A549 (cell line): ENCODE data around the gene EDN1. TPM values are rescaled to one million over a fixed set of nuclear protein-coding genes. Genes with fewer than 3 reads are reported as not detected.

Experiments
- ATAC-seq, 2 experiments: fragments of 200-7000 bp in 1 of 2; fragments of >200 bp in 1 of 2; cut with Nextera tagmentation in 1 of 2; cut with Tn5 transposase in 1 of 2; 3 replicates each; pipeline versions ENCODE4 v1.8.0 to v1.9.1; 2018 to 2020; ENCODE audit warnings: mild to moderate bottlenecking in 1 of 2, moderate library complexity in 1 of 2
- CTCF ChIA-PET: fragments of 300-600 bp; sonication (Branson Sonifier 250); formaldehyde crosslinking; extraction: SDS; loops from one replicate; lab custom pipeline; 2021; ENCODE audit warnings: antibody characterized with exemption, inconsistent platforms; lab: Yijun Ruan, JAX
- POLR2A ChIA-PET: fragments of 350-600 bp; formaldehyde crosslinking; extraction: SDS; loops from one replicate; lab custom pipeline; 2021; ENCODE audit warnings: antibody characterized with exemption, inconsistent platforms; lab: Yijun Ruan, JAX
- DNase-seq, 2 experiments: peaks; one replicate each; pipeline versions ENCODE4 v3.0.0 to v3.0.0-alpha.2; 2011 to 2016; ENCODE audit warnings: low read depth in 1 of 2, low spot score in 1 of 2
- FAIRE-seq: peaks from 2 replicates; lab custom pipeline; 2011; peaks lifted over from hg19 to GRCh38; lab: Jason Lieb, UNC
- H3K27ac ChIP-seq, 2 experiments: fragments of >200 bp; sonication (Bioruptor Twin); formaldehyde crosslinking; 3 replicates each; pipeline ENCODE4 v1.5.1; 2016 to 2017
- H3K4me1 ChIP-seq: fragments of >200 bp; sonication (Bioruptor Twin); formaldehyde crosslinking; 3 replicates; pipeline ENCODE4 v1.6.1; 2016
- H3K4me2 ChIP-seq: fragments of >200 bp; sonication (Bioruptor Twin); formaldehyde crosslinking; 3 replicates; pipeline ENCODE4 v1.6.1; 2016
- H3K4me3 ChIP-seq: fragments of >200 bp; sonication (Bioruptor Twin); formaldehyde crosslinking; 3 replicates; pipeline ENCODE4 v1.5.1; 2016
- H3K9me3 ChIP-seq: fragments of >200 bp; sonication (Bioruptor Twin); formaldehyde crosslinking; 3 replicates; pipeline ENCODE4 v1.6.1; 2016
- CBX2 ChIP-seq: fragments of 200-600 bp; sonication (generic); IDR thresholded peaks from 2 replicates; pipeline ENCODE4 v1.6.1; 2016; ENCODE audit warnings: low read depth, mild to moderate bottlenecking, borderline replicate concordance
- CBX8 ChIP-seq: fragments of 200-600 bp; sonication (generic); IDR thresholded peaks from 2 replicates; pipeline ENCODE4 v1.6.1; 2016
- CEBPB ChIP-seq, 2 experiments: fragments of >200 bp in 1 of 2; sonication (Bioruptor Twin) in 1 of 2; formaldehyde crosslinking in 1 of 2; IDR thresholded peaks; 2 replicates each; pipeline ENCODE4 v1.6.1; 2012 to 2016
- CHD4 ChIP-seq: fragments of 200-600 bp; sonication (generic); IDR thresholded peaks from 2 replicates; pipeline ENCODE4 v1.6.1; 2016; ENCODE audit warnings: antibody characterized with exemption, mild to moderate bottlenecking, borderline replicate concordance
- EHF ChIP-seq: fragments of 250-450 bp; sonication (Bioruptor Pico); IDR thresholded peaks from 2 replicates; pipeline ENCODE4 v1.5.0; 2020; ENCODE audit warnings: mild to moderate bottlenecking
- FOSL2 ChIP-seq, 2 experiments: fragments of 450-650 bp in 1 of 2; fragments of >200 bp in 1 of 2; sonication (Bioruptor Twin) in 1 of 2; formaldehyde crosslinking; IDR thresholded peaks; 2 replicates each; pipeline versions ENCODE4 v1.5.0 to v1.6.1; 2016 to 2020; ENCODE audit warnings: mild to moderate bottlenecking in 1 of 2, moderate library complexity in 1 of 2
- HEYL ChIP-seq: fragments of 250-450 bp; sonication (Bioruptor Pico); IDR thresholded peaks from 2 replicates; pipeline ENCODE4 v1.8.0; 2021; ENCODE audit warnings: mild to moderate bottlenecking, moderate library complexity
- JUN ChIP-seq, 2 experiments: fragments of >200 bp; sonication (Bioruptor Twin); formaldehyde crosslinking; IDR thresholded peaks; 2 replicates in 1 of 2; 3 replicates in 1 of 2; pipeline ENCODE4 v1.6.1; 2016 to 2017
- KDM5A ChIP-seq: fragments of 200-600 bp; sonication (generic); IDR thresholded peaks from 2 replicates; pipeline ENCODE4 v1.6.1; 2016; ENCODE audit warnings: antibody characterized with exemption, mild to moderate bottlenecking
- MAFK ChIP-seq: fragments of 450-650 bp; IDR thresholded peaks from 2 replicates; pipeline ENCODE4 v1.6.1; 2014; ENCODE audit not compliant: partially characterized antibody
- RAD21 ChIP-seq, 2 experiments: fragments of >200 bp in 1 of 2; sonication (Bioruptor Twin) in 1 of 2; formaldehyde crosslinking in 1 of 2; IDR thresholded peaks in 1 of 2; conservative IDR thresholded peaks in 1 of 2; 2 replicates in 1 of 2; 3 replicates in 1 of 2; pipeline ENCODE4 v1.6.1; 2012 to 2018; ENCODE audit warnings: inconsistent platforms in 1 of 2
- SMC3 ChIP-seq: fragments of >200 bp; sonication (Bioruptor Twin); formaldehyde crosslinking; IDR thresholded peaks from 3 replicates; pipeline ENCODE4 v1.6.1; 2018; ENCODE audit warnings: inconsistent platforms
- SREBF2 ChIP-seq: fragments of 450-650 bp; IDR thresholded peaks from 2 replicates; pipeline ENCODE4 v1.6.1; 2014; ENCODE audit warnings: mild to moderate bottlenecking, moderate library complexity
- TFCP2L1 ChIP-seq: fragments of 250-450 bp; sonication (Bioruptor Pico); IDR thresholded peaks from 2 replicates; pipeline ENCODE4 v1.5.0; 2021; ENCODE audit warnings: mild to moderate bottlenecking
- TP53 ChIP-seq: fragments of 250-450 bp; sonication (Bioruptor Pico); IDR thresholded peaks from 2 replicates; pipeline ENCODE4 v1.5.0; 2021; ENCODE audit warnings: mild to moderate bottlenecking, moderate library complexity
- ZC3H11A ChIP-seq: fragments of 450-650 bp; IDR thresholded peaks from 2 replicates; pipeline ENCODE4 v1.6.1; 2014; ENCODE audit warnings: antibody characterized with exemption, mild to moderate bottlenecking
- ZFP36 ChIP-seq: fragments of 450-650 bp; IDR thresholded peaks from 2 replicates; pipeline ENCODE4 v1.6.1; 2014; ENCODE audit warnings: borderline replicate concordance; ENCODE audit not compliant: partially characterized antibody
- ZNF302 ChIP-seq: fragments of 250-450 bp; sonication (Bioruptor Pico); IDR thresholded peaks from 2 replicates; pipeline ENCODE4 v1.9.0; 2021; ENCODE audit warnings: inconsistent platforms, mild to moderate bottlenecking, moderate library complexity
- ZSCAN20 ChIP-seq: fragments of 250-450 bp; sonication (Bioruptor Pico); IDR thresholded peaks from 2 replicates; pipeline ENCODE4 v1.8.0; 2022; ENCODE audit warnings: mild to moderate bottlenecking, moderate library complexity
- WGBS: methylation state at CpG from one replicate; pipeline ENCODE4 v1.1.6; 2017; ENCODE audit errors: missing lambda C conversion rate; 5-methylcytosine and 5-hydroxymethylcytosine counted together
- polyA plus RNA-seq, 4 experiments: library from polyadenylated mRNA; depleted of rRNA in 3 of 4; stranded (reverse); fragments of >200 nt; fragmentation: RNase III in 1 of 4; extraction: RNeasy Plus Mini Kit Qiagen cat#74134 plus additional on column Dnase treatment in 1 of 4; gene quantifications; 2 replicates in 3 of 4; 3 replicates in 1 of 4; pipeline ENCODE4 v1.2.3, GENCODE V29; 2011 to 2017
- TF ChIP-seq, protein P1 (sequence below): IDR thresholded peaks from 2 replicates; pipeline ENCODE4 v1.6.1; 2012; ENCODE audit warnings: low read depth, borderline replicate concordance
- TF ChIP-seq, protein P2 (sequence below): fragments of 250-450 bp; sonication (Bioruptor Pico); IDR thresholded peaks from 2 replicates; pipeline ENCODE4 v1.5.0; 2020; ENCODE audit warnings: low read depth, mild to moderate bottlenecking, moderate library complexity
- TF ChIP-seq, protein P3 (sequence below): IDR thresholded peaks from 2 replicates; pipeline ENCODE4 v1.6.1; 2012
- TF ChIP-seq, protein P4 (sequence below): fragments of >200 bp; sonication (Bioruptor Twin); formaldehyde crosslinking; IDR thresholded peaks from 2 replicates; pipeline ENCODE4 v1.6.1; 2016
- TF ChIP-seq, protein P5 (sequence below): IDR thresholded peaks from 2 replicates; pipeline ENCODE4 v1.6.1; 2012
- TF ChIP-seq, protein P6 (sequence below): fragments of >200 bp; sonication (Bioruptor Twin); formaldehyde crosslinking; IDR thresholded peaks from 3 replicates; pipeline ENCODE4 v1.5.1; 2016

The EDN1 gene
- polyA plus RNA-seq, 2 of the 4 experiments (the other 2 are of a cell fraction), result 33.5 to 87.4 TPM

DNA sequence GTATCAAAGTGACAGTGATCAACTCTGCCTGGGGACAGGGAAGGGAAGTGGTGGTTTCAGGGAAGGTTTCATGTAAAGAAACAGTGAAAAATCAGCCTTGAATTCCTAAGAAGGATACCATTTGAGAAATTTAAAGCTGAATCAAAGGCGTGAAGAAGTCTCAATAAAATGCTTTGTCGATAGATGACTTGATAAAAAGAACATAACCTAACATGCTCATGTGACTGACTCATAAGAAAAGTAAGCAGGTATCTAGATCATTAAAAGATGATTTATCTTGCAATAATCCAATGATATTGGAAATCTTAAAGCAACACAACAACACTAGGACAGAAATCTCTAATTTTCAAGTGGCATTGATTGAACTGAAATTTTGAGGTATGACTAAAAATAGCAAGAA lies 14.3 kb downstream of the EDN1 start (continued):
- TF ChIP-seq TP53 (no peak), ZC3H11A (no peak), CEBPB (IDR thresholded peaks at IDR 0.05) (no peak)
- TF ChIP-seq, protein P1, sequence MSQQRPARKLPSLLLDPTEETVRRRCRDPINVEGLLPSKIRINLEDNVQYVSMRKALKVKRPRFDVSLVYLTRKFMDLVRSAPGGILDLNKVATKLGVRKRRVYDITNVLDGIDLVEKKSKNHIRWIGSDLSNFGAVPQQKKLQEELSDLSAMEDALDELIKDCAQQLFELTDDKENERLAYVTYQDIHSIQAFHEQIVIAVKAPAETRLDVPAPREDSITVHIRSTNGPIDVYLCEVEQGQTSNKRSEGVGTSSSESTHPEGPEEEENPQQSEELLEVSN, result no peak
- TF ChIP-seq, all 56 proteins: peak for 0

DNA sequence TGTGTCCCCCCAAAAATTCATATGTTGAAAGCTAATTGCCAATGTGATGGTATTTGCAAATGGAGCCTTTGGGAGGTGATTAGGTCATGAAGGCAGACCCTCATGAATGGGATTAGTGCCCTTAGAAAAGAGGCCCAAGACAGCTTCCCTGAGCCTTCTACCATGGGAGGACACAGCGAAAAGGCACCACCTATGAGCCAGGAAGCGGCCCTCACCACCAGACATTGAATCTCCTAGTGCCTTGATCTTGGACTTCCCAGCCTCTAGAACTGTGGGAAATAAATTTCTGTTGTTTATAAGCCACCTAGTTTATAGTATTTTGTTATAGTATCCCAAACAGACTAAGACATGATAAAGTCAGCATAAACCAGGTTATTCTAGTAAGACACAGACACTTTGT lies 18.9 kb downstream of the EDN1 start:
- FAIRE-seq, result no peak
- 86% methylated on average over 2 of the region's 2 CpGs for WGBS
- ChIA-PET POLR2A (interaction anchor here (0.6 kb wide), 1 partner anchor 15 kb away, joined by 5 read pairs; no protein-coding TSS in a partner anchor), CTCF (interaction anchor here (1.0 to 2.6 kb wide), 6 partner anchors 11 to 297 kb away, joined by 3 to 17 read pairs (median 4); no protein-coding TSS in a partner anchor)
- H3K4me2 ChIP-seq, result peak overlapping the region; percentile 73
- peak overlapping the region; percentile 58 for H3K4me3 ChIP-seq
- peak in 1 of 2 experiments; percentile 52 for DNase-seq
- H3K27ac ChIP-seq, result peak overlapping the region; percentile 92 to 98
- no peaks in the 10 kb centered on the region for H3K9me3 ChIP-seq
- H3K4me1 ChIP-seq, result peaks cover 66% of the 10 kb centered on the region
- TF ChIP-seq EHF (CRISPR knock-in tag), result 0 out of 2 replicates have a peak, but pooled peaks have one; percentile 74
- no peak for TF ChIP-seq KDM5A
- no peak for TF ChIP-seq CBX2
- TF ChIP-seq TFCP2L1 (CRISPR knock-in tag), result no peak
- TF ChIP-seq ZFP36, result no peak
- TF ChIP-seq CHD4, result no peak
- TF ChIP-seq HEYL (CRISPR knock-in tag), result no peak
- ATAC-seq, result no peak

DNA sequence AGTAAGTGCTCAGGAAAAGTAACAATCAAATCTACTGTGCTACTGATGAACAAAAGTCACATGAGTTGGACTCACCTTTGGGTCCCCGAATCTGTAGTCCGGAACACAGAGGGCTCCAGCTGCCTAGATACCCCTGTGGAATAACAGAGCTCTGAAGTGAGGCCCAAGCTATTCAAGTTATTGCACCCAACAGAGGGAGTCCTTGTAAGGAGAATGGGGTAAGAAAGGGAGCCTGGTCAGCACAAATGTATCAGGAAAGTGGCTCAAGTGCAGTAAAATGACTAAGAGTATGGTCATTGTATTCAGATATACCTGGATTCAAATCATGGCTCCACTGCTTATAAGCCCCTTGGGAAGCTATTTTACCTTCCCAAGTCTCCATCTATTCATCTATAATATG lies 20.9 kb downstream of the EDN1 start:
- FAIRE-seq, result peak; percentile 36
- 21% methylated on average over 2 of the region's 2 CpGs for WGBS

DNA sequence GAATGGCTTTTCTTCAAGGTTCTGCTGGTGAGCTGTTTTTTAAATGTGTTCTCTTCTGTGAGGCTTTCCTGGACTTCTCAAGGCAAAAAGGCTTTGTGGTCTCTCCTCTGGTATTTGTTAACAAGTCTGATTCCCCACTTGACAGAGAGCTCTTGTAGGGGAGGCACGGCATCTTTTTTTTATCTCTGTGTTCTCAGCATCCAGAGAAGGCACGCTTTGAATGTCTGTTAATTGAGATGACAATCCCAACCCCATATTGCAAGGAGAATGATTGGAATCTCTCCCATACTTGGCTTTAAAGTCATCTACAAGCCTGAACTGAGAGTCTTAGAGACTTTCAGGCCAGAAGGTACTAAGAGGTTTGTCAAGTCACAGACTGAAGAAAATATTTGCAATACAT lies 22.6 kb downstream of the EDN1 start:
- ATAC-seq, result no peak
- peaks cover 47% of the 10 kb centered on the region for H3K4me1 ChIP-seq
- CTCF ChIA-PET, result interaction anchor here (2.0 to 2.8 kb wide), 3 partner anchors 9 to 293 kb away, joined by 4 to 10 read pairs (median 8); no protein-coding TSS in a partner anchor
- no peak for DNase-seq
- FAIRE-seq, result no peak
- no peak overlapping the region; the same call in 2 of the 3 replicates for H3K4me3 ChIP-seq
- peak overlapping the region; percentile 73 for H3K4me2 ChIP-seq
- WGBS, result 45% methylated on average over 2 of the region's 2 CpGs
- POLR2A ChIA-PET, result interaction anchor here (1.2 to 2.3 kb wide), 3 partner anchors 19 to 30 kb away, joined by 4 to 8 read pairs (median 6); partner anchors contain the start of gene EDN1
- H3K9me3 ChIP-seq, result peaks cover 19% of the 10 kb centered on the region; the same call in 1 of the 3 replicates
- H3K27ac ChIP-seq, result peak overlapping the region; percentile 89 to 98
- TF ChIP-seq ZFP36 (no peak), TFCP2L1 (CRISPR knock-in tag) (0 out of 2 replicates have a peak, but pooled peaks have one; percentile 60), RAD21 (conservative IDR thresholded peaks at IDR 0.05 in 1 of 2, IDR thresholded peaks at IDR 0.05 in 1 of 2) (no peak), ZSCAN20 (CRISPR knock-in tag) (peak; percentile 98), EHF (CRISPR knock-in tag) (peak; percentile 98), ZNF302 (CRISPR knock-in tag) (peak; percentile 94), SMC3 (no peak)
- TF ChIP-seq, protein P2, sequence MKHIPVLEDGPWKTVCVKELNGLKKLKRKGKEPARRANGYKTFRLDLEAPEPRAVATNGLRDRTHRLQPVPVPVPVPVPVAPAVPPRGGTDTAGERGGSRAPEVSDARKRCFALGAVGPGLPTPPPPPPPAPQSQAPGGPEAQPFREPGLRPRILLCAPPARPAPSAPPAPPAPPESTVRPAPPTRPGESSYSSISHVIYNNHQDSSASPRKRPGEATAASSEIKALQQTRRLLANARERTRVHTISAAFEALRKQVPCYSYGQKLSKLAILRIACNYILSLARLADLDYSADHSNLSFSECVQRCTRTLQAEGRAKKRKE (CRISPR knock-in tag), result peak; percentile 88
- TF ChIP-seq, protein P3, sequence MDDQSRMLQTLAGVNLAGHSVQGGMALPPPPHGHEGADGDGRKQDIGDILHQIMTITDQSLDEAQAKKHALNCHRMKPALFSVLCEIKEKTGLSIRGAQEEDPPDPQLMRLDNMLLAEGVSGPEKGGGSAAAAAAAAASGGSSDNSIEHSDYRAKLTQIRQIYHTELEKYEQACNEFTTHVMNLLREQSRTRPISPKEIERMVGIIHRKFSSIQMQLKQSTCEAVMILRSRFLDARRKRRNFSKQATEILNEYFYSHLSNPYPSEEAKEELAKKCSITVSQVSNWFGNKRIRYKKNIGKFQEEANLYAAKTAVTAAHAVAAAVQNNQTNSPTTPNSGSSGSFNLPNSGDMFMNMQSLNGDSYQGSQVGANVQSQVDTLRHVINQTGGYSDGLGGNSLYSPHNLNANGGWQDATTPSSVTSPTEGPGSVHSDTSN, result no peak
- TF ChIP-seq, protein P4, sequence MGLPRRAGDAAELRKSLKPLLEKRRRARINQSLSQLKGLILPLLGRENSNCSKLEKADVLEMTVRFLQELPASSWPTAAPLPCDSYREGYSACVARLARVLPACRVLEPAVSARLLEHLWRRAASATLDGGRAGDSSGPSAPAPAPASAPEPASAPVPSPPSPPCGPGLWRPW, result no peak
- TF ChIP-seq, protein P5, sequence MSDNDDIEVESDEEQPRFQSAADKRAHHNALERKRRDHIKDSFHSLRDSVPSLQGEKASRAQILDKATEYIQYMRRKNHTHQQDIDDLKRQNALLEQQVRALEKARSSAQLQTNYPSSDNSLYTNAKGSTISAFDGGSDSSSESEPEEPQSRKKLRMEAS, result no peak

More for the DNA sequence above, 20.9 kb downstream of the EDN1 start:
- TF ChIP-seq, protein P6, sequence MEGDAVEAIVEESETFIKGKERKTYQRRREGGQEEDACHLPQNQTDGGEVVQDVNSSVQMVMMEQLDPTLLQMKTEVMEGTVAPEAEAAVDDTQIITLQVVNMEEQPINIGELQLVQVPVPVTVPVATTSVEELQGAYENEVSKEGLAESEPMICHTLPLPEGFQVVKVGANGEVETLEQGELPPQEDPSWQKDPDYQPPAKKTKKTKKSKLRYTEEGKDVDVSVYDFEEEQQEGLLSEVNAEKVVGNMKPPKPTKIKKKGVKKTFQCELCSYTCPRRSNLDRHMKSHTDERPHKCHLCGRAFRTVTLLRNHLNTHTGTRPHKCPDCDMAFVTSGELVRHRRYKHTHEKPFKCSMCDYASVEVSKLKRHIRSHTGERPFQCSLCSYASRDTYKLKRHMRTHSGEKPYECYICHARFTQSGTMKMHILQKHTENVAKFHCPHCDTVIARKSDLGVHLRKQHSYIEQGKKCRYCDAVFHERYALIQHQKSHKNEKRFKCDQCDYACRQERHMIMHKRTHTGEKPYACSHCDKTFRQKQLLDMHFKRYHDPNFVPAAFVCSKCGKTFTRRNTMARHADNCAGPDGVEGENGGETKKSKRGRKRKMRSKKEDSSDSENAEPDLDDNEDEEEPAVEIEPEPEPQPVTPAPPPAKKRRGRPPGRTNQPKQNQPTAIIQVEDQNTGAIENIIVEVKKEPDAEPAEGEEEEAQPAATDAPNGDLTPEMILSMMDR, result peak; percentile 54
- TF ChIP-seq ZFP36, result no peak
- TF ChIP-seq JUN (IDR thresholded peaks at IDR 0.05), result peak; percentile 36 to 59; a peak in 2 of 5 replicates
- 0 out of 2 replicates have a peak, but pooled peaks have one; percentile 26 for TF ChIP-seq ZSCAN20 (CRISPR knock-in tag)
- TF ChIP-seq MAFK, result peak; percentile 97
- TF ChIP-seq SMC3, result peak; percentile 84
- no peak for TF ChIP-seq TP53
- TF ChIP-seq SREBF2, result no peak
- TF ChIP-seq RAD21 (conservative IDR thresholded peaks at IDR 0.05 in 1 of 2, IDR thresholded peaks at IDR 0.05 in 1 of 2), result peak; percentile 82 to 86
- no peak for TF ChIP-seq FOSL2 (IDR thresholded peaks at IDR 0.05)
- peak; percentile 57 for TF ChIP-seq FOSL2 (CRISPR knock-in tag; IDR thresholded peaks at IDR 0.05)
- TF ChIP-seq CBX8, result no peak
- TF ChIP-seq, all 56 proteins: peak for 7
- peaks cover 64% of the 10 kb centered on the region for H3K4me1 ChIP-seq
- DNase-seq, result peak in 1 of 2 experiments; percentile 94
- ChIA-PET POLR2A (interaction anchor here (0.8 to 2.0 kb wide), 5 partner anchors 13 to 292 kb away, joined by 4 to 9 read pairs (median 5); no protein-coding TSS in a partner anchor), CTCF (interaction anchor here (0.6 to 2.8 kb wide), 23 partner anchors 9 to 292 kb away, joined by 3 to 17 read pairs (median 6); no protein-coding TSS in a partner anchor)
- H3K4me2 ChIP-seq, result peak overlapping the region; percentile 73
- peak; percentile 85 to 88 for ATAC-seq
- H3K27ac ChIP-seq, result peak overlapping the region; percentile 89 to 98
- H3K9me3 ChIP-seq, result peaks cover 5% of the 10 kb centered on the region; the same call in 1 of the 3 replicates
- peak overlapping the region; percentile 58 for H3K4me3 ChIP-seq
